CD4-positive, alpha-beta T cell treated with Interleukin-21 for 1 hour (primary cell): ENCODE data around the gene LLGL2.
"Not testable (repeated sequence)": the region's sequence is repeated elsewhere in the genome, so short reads cannot be mapped to it uniquely, and the experiment has no call there.

Experiments used
- DNase-seq: peaks from one replicate; pipeline ENCODE4 v3.0.0-alpha.2; 2020

LLGL2 gene

DNA sequence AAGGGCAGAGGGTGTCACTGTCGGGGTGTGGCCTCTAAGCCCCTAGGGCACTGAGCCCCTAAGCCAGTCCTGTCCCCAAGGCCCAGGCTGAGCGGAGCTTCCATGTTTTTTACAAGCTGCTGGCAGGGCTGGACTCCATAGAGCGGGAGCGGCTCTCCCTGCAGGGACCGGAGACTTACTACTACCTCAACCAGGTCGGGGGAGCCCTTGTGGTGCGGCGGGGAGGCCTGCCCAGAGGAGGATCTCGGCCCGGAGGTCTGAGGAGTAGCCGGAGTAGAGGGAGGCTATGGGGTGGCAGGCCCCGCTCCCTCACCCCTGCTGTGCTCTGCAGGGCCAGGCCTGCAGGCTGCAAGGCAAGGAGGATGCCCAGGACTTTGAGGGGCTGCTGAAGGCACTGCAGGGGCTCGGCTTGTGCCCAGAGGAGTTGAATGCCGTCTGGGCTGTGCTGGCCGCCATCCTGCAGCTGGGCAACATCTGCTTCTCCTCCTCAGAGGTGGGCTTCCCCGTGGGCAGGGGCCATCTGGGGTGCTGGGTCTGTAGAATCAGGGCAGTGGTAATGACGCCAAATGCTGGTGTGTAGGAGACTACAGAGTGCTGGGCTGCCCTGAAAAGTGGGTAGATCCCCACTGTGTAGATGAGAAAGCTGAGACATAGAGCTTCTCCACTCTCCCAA is 67.0 kb downstream of the LLGL2 start:
- DNase-seq = no peak

DNA sequence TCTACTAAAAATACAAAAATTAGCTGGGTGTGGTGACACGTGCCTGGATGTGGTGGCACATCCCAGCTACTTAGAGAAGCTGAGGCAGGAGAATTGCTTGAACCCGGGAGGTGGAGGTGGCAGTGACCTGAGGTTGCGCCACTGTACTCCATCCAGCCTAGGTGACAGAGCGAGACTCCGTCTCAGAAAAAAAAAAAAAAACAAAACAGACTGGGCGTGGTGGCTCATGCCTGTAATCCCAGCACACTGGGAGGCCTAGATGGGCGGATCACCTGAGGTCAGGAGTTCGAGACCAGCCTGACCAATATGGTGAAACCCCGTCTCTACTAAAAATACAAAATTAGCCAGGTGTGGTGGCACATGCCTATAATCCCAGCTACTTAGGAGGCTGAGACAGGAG is 67.9 kb downstream of the LLGL2 start:
- not testable (repeated sequence) for DNase-seq

DNA sequence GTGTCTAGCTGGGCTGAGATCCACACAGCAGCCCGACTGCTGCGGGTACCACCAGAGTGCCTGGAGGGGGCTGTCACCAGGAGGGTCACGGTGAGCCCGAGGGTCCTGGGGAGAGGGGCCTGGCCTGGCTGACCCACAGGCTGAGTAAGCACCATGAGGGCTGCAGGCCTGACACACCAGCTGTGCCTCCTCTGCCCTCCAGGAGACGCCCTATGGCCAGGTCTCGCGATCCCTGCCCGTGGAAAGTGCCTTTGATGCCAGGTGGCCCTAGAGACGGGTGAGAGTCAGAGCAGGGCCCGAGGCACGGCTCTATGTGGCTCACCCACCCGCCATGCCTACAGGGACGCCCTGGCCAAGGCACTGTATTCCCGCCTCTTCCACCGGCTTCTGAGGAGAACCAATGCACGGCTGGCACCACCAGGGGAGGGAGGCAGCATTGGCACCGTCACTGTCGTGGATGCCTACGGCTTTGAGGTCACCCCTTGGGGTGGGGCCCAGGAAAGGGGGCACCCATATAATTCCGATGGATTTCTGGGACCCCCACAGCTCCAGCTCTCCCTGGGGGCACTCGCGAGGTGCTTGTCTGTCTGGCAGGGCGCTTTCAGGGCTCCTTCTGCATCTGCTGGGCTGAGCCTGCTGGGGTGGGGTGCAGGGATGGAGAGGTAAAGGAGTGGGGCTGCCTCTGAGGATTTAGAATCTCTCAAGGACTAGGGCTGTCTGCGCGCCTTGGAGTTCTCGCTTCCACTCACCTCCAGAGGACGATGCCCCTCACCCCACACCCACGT is 69.2 kb downstream of the LLGL2 start:
- DNase-seq = no peak

DNA sequence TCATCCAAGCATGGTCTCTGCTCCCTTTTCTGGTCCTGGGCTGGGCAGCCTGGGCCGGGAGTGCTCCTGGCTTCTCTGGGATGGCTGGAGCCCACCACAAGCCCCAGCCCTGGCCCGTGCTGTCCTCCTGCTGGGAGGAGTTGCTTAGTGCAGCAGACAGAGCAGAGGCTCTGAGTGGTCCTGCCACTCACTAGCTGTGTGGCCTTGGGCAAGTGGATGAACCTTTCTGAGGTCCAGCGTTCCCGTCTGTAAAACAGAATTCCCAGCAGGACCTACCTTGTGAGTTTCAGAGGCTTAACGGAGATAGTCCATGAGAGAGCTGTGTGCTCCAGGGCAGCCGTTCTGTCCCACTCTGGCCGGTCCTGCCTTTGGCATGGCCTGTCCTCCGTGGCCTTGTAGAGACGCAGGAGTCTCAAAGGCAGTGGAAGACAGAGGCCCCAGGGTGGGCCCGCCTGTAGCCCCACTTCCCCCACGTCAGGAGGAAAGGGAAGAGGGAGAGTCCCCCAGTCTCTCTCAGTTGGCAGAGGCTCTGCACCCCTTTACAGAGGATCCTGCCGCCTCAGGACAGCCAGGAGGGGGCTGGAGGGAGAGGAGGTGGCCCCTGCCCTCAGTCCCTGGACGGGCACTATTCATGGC is 69.9 kb downstream of the LLGL2 start:
- no peak for DNase-seq

- DNase-seq = no peak
These were observed 70.4 kb downstream of the LLGL2 start for GRCh38 chr17:75595920-75596313.

DNA sequence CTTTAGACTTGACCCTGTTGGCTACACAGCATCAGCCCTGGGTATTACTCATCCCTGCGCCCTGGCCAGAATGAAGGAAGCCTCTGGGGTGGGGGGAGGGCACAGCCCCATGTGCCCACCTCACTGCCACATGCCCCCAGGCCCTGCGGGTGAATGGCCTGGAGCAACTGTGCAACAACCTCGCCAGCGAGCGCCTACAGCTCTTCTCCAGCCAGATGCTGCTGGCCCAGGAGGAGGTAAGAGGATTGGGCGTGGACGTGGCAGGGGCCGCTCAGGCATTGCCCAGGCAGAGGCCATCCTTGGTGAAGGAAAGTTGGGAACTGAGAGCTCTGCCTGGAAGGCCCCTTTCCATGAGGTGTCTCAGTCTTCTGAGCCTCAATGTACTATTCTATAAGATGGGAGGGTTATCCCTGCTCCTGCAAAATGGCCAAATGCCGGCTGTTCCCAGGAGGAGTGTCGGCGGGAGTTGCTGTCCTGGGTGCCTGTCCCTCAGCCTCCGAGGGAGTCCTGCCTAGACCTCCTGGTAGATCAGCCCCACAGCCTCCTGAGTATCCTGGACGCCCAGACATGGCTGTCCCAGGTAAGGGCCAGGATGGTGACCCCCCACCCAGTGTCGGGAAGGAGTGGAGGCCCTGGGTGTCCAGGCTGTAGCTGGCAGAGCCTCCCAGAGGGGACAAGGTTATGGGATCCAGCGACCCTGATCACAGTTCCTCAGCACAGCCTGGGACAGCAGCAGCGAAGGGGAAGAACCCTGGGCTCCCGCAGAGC is 71.0 kb downstream of the LLGL2 start:
- DNase-seq = no peak

GRCh38 chr17:75601057-75601987 is 75.8 kb downstream of the LLGL2 start:
- peak; percentile 61 for DNase-seq

DNA sequence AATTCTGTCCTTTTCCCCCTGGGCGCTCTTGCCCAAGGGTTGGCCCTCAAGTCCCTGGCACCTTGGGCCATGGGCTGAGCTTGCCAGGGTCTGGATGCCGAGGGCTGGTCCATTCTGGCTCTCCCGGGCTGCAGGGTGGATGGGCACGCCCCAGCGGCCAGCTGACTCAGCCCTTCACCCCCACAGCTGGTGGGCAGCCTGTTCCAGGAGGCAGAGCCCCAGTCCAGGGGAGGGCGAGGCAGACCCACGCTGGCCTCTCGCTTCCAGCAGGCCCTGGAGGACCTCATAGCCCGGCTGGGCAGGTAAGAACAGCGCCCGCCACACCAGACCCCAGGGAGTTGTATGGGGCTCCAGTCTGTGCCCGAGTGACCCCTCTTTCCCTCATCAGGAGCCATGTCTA is 77.1 kb downstream of the LLGL2 start:
- no peak for DNase-seq

DNA sequence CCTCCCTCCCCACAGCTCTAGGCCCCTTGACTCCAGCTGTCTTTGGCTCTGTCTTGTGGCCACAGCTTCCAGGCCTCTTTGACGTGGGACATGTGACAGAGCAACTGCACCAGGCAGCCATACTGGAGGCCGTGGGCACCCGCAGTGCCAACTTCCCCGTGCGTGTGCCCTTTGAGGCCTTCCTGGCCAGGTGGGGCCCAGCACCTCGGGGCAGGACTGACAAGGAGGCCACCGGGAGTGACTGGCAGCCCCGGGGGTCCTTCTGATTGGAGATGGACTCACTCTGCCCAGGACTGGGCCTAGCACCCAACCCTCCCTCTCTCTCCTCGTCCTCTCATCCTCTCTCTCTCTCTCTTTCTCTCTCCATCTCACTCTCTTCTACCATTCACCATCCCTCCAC is 77.6 kb downstream of the LLGL2 start:
- no peak for DNase-seq

DNA sequence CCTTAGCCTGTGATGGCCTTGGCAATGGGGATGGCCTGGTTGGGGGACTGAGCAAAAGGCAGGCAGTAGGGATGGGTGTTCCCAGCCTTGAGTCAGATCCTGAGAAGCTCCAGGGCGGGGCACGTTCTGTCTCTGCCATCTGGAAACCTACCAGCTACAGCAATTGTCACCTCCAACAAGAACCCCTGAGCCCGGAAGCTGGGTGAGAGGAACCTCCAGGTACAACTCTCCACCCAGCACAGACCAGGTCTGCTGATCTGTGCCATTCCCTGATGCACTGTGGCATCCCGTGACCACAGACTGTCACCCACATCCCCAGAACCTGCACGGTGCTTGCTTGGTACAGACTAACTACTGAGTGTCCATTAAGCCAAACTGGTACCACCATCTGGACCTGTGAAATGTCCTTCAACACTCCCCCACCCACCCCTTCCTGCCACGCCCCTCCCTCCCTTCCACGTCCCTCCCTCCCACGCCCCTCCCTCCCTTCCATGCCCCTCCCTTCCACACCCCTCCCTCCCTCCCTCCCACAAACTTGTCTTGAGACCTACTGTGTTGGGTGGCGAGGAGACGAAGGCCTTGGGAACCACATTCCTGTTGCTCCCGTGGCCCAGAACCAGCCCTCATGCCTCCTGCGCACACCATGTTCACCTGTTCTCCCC is 78.7 kb downstream of the LLGL2 start:
- DNase-seq = no peak

- no peak for DNase-seq
These were observed 80.3 kb downstream of the LLGL2 start for GRCh38 chr17:75605790-75606189.

GRCh38 chr17:75607086-75607485 is 81.6 kb downstream of the LLGL2 start:
- no peak for DNase-seq

GRCh38 chr17:75610103-75610984 is 84.8 kb downstream of the LLGL2 start:
- no peak for DNase-seq

GRCh38 chr17:75611851-75612429 is 86.4 kb downstream of the LLGL2 start:
- DNase-seq = no peak

DNA sequence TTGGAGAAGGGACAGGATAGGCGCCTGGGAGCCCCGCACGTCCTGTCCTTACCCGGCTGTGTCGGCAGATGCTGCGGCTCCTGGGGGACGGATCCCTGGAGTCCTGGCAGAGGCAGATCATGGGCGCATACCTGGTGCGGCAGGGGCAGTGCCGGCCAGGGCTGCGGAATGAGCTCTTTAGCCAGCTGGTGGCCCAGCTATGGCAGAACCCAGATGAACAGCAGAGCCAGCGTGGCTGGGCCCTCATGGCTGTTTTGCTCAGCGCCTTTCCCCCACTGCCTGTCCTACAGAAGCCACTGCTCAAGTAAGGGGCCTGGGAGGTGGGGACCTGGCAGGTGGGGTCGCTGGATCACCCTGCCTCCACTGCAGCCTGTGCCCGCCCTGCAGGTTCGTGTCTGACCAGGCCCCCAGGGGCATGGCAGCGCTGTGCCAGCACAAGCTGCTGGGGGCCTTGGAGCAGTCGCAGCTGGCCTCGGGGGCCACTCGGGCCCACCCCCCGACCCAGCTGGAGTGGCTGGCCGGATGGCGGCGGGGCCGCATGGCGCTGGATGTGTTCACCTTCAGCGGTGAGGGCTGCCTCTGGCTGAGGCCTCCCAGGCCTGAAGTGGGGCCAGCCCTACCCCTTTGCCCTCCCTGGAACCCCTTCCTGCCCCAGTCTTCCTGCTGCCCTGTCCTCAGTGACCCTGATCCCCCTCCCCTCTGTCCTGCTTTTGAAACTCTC is 87.6 kb downstream of the LLGL2 start:
- no peak for DNase-seq

DNA sequence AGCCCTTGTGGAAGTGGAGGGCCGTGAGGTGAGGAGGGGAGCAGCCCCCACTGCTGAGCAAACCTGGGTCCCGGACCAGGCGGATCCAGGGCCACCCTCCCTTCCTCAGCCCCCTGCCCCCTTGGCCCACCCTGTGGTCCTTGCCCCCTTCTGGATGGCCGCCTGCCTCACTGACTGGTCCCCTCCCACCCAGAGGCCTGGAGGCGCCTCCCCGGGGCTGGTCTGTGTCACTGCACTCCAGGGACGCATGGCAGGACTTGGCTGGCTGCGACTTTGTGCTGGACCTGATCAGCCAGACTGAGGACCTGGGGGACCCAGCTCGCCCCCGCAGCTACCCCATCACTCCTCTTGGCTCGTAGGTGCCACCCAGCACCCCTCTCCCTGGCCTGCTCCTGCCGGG is 88.5 kb downstream of the LLGL2 start:
- DNase-seq = no peak

- no peak for DNase-seq
These were observed 89.2 kb downstream of the LLGL2 start for GRCh38 chr17:75614556-75615270.

GRCh38 chr17:75615301-75615700 is 89.8 kb downstream of the LLGL2 start:
- no peak for DNase-seq
